ENCODE data around the gene HNF1B.

GRCh38 chr17:37756051-37756450 is 11.2 kb upstream of the HNF1B start:
- no peak for TF ChIP-seq CTCF (IDR thresholded peaks at IDR 0.05)
- no peak for TF ChIP-seq POLR2A (IDR thresholded peaks at IDR 0.05)
